SHP77 (cell line): ENCODE results near the gene HEATR9.

Experiments
- DNase-seq, 2 experiments: peaks; one replicate each; lab custom pipeline; 2025; lab: John Stamatoyannopoulos, UW

HEATR9 gene

GRCh38 chr17:35864853-35865252 is 3.8 kb downstream of the HEATR9 start:
- DNase-seq: no peak

GRCh38 chr17:35856603-35857002 is 12.1 kb downstream of the HEATR9 start:
- DNase-seq: no peak

- DNase-seq: no peak
These were observed 12.7 kb downstream of the HEATR9 start for GRCh38 chr17:35855965-35856364.

- DNase-seq: peak; percentile 47 to 51
These were observed 19.0 kb downstream of the HEATR9 start for GRCh38 chr17:35849469-35850348.

- no peak for DNase-seq
These were observed 20.9 kb downstream of the HEATR9 start for GRCh38 chr17:35847633-35848373.

GRCh38 chr17:35847006-35847405 is 21.7 kb downstream of the HEATR9 start:
- DNase-seq: no peak

GRCh38 chr17:35846055-35846809 is 22.5 kb downstream of the HEATR9 start:
- DNase-seq: no peak

- no peak for DNase-seq
These were observed 24.1 kb downstream of the HEATR9 start for GRCh38 chr17:35844547-35844946.

- DNase-seq: no peak
These were observed 25.0 kb downstream of the HEATR9 start for GRCh38 chr17:35843698-35844097.

GRCh38 chr17:35842239-35842638 is 26.5 kb downstream of the HEATR9 start:
- DNase-seq: no peak

- DNase-seq: no peak
These were observed 27.2 kb downstream of the HEATR9 start for GRCh38 chr17:35841505-35841904.

GRCh38 chr17:35841101-35841500 is 27.6 kb downstream of the HEATR9 start:
- no peak for DNase-seq

- DNase-seq: no peak
These were observed 43.5 kb downstream of the HEATR9 start for GRCh38 chr17:35825206-35825605.

GRCh38 chr17:35821308-35821707 is 47.4 kb downstream of the HEATR9 start:
- no peak for DNase-seq

- DNase-seq: no peak
These were observed 49.2 kb downstream of the HEATR9 start for GRCh38 chr17:35819455-35819854.

- DNase-seq: no peak
These were observed 51.5 kb downstream of the HEATR9 start for GRCh38 chr17:35817196-35817595.

GRCh38 chr17:35816723-35817122 is 52.0 kb downstream of the HEATR9 start:
- DNase-seq: no peak

GRCh38 chr17:35812456-35812855 is 56.2 kb downstream of the HEATR9 start:
- DNase-seq: no peak

GRCh38 chr17:35811759-35812158 is 56.9 kb downstream of the HEATR9 start:
- DNase-seq: no peak

GRCh38 chr17:35809855-35810461 is 58.7 kb downstream of the HEATR9 start:
- DNase-seq: no peak

- peak; percentile 96 to 97 for DNase-seq
These were observed 59.5 kb downstream of the HEATR9 start, which contains the start of gene TAF15 for GRCh38 chr17:35808962-35809854. TSS of gene TAF15 (plus strand) at chr17:35809484. CDS start at chr17:35809570, 86 bp downstream.
